Mucosa of descending colon (tissue), 3 donors: ENCODE measurements around the gene RFLNA. TPM values are rescaled to one million over a fixed set of nuclear protein-coding genes. Genes with fewer than 3 reads are reported as not detected.

Experiments used
- ATAC-seq: fragments of 200-7000 bp; cut with Tn5 transposase; one replicate; pipeline ENCODE4 v1.9.1; 2020; ENCODE audit warnings: mild to moderate bottlenecking, moderate library complexity
- DNase-seq, 3 donors: peaks; one replicate each; pipeline ENCODE4 v3.0.0-alpha.2; 2020
- H3K36me3 ChIP-seq: fragments of 200-600 bp; one replicate; pipeline ENCODE4 v1.8.0; 2021; ENCODE audit warnings: low read depth, mild to moderate bottlenecking
- H3K4me1 ChIP-seq: fragments of 200-600 bp; one replicate; pipeline ENCODE4 v1.8.0; 2021; ENCODE audit warnings: low read depth, mild to moderate bottlenecking
- H3K4me3 ChIP-seq: fragments of 200-600 bp; one replicate; pipeline ENCODE4 v1.8.0; 2021; ENCODE audit warnings: mild to moderate bottlenecking
- H3K9me3 ChIP-seq: fragments of 200-600 bp; one replicate; pipeline ENCODE4 v1.8.0; 2021; ENCODE audit warnings: mild to moderate bottlenecking
- intact Hi-C, 2 donors: fragments of 100-400 bp; cut with DNase I in 1 of 2; cut with micrococcal nuclease in 1 of 2; formaldehyde crosslinking; loops; one replicate each; pipeline versions ENCODE4 v1.11.0 to v1.11.1; 2022; cut with DNase I, micrococcal nuclease
- total RNA-seq, 3 donors: library from RNA; stranded (reverse); fragmentation: NEBNext Ultra II Directional in 2 of 3; extraction: Animal tissue kit (Norgen Biotek cat#: 25700) in 2 of 3; gene quantifications; one replicate each; pipeline versions ENCODE4 v1.2.1 to v1.2.4, GENCODE V29; 2021 to 2023
- TF ChIP-seq, protein P1 (sequence below): fragments of 200-600 bp; IDR thresholded peaks from one replicate; pipeline ENCODE4 v1.8.0; 2022; ENCODE audit warnings: antibody characterized with exemption, mild to moderate bottlenecking
- donor health status: DM: no; HTN: no; CAD: no; lungs with moderate emphysema.
- donor health status: DM: no; HTN: no; CAD: no.
- donor health status: DM: no; HTN: yes; CAD: no.

Gene RFLNA
- total RNA-seq, 3 donors from 2014 or later: 18.0 to 74.5 (median 36.0) TPM

DNA sequence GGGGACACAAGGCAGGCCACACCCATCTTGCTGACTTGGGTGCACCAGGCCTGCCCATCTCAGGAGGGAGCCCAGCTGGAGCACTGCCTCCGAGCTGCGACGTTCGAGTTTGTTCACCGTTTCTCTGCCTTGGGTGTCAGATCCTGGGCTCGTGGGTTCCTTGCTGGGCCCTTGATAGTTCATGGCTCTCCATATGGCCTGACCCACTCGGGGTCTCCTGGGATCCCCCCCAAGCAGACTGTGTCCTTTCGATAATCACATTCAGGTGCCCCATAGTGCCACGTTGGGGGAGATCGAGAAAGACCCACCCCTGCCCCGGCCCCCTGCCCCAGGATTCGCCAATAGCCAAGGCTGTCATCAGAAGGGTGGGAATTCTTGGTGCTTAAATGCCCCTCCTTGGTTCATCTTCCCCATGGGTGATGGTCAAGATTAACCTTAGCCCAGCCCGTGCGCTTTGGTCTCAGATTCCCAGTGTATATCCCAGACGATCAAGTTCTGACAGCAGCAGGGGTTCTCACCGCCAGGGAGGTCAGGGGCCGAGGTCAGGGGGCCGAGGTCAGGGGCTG is 7.4 kb downstream of the RFLNA start:
- intact Hi-C loops: no loop called here
- TF ChIP-seq, protein P1, sequence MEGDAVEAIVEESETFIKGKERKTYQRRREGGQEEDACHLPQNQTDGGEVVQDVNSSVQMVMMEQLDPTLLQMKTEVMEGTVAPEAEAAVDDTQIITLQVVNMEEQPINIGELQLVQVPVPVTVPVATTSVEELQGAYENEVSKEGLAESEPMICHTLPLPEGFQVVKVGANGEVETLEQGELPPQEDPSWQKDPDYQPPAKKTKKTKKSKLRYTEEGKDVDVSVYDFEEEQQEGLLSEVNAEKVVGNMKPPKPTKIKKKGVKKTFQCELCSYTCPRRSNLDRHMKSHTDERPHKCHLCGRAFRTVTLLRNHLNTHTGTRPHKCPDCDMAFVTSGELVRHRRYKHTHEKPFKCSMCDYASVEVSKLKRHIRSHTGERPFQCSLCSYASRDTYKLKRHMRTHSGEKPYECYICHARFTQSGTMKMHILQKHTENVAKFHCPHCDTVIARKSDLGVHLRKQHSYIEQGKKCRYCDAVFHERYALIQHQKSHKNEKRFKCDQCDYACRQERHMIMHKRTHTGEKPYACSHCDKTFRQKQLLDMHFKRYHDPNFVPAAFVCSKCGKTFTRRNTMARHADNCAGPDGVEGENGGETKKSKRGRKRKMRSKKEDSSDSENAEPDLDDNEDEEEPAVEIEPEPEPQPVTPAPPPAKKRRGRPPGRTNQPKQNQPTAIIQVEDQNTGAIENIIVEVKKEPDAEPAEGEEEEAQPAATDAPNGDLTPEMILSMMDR: no peak

DNA sequence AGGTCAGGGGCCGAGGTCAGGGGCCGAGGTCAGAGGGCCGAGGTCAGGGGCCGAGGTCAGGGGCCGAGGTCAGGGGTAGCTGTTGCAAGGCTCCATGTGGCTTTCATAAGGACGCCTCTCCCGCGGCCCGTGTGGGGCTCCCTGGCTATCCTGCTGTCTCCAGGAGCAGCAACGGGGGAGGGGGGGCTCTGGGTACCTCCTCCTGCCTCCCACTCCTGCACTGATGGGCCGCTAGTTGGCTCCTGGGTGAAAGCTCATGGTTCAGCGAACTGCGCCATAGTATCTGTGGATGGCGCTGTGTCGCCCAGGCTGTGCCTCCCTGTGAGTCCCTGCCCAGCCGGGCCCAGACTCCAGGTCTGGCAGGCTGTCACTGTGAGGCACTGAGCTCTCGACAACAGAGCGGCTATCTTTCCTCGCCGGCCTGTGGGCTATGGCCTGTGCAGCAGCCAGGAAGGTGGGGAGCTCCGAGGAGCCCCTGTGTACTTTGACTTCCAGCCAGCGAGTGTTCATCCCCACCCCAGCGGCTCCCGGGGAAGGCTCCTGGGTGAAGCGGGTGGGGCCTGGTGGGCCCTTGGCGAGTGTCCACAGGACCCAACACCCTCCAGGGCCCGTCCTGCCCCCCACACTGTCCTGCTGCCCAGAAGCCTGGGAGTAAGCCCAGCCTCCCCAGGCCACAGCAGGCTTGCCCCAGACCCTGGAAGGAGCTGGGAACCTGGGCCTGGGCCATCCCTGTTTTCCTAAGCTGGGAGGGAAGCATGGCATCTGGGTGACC is 8.1 kb downstream of the RFLNA start:
- Histone ChIP-seq H3K4me3 (no peak overlapping the region), H3K4me1 (no peaks in the 10 kb centered on the region), H3K9me3 (no peaks in the 10 kb centered on the region), H3K36me3 (no peaks in the 10 kb centered on the region)
- peak in 2 of 3 donors; percentile 17 to 37 for DNase-seq
- intact Hi-C loops: no loop called here
- TF ChIP-seq, protein P1: no peak
- ATAC-seq: no peak

More for the DNA sequence above, 7.4 kb downstream of the RFLNA start:
- no peaks in the 10 kb centered on the region for H3K9me3 ChIP-seq
- peaks cover 5% of the 10 kb centered on the region for H3K4me1 ChIP-seq
- ATAC-seq: no peak
- H3K36me3 ChIP-seq: no peaks in the 10 kb centered on the region
- no peak overlapping the region for H3K4me3 ChIP-seq
- peak in 1 of 3 donors; percentile 16 for DNase-seq

DNA sequence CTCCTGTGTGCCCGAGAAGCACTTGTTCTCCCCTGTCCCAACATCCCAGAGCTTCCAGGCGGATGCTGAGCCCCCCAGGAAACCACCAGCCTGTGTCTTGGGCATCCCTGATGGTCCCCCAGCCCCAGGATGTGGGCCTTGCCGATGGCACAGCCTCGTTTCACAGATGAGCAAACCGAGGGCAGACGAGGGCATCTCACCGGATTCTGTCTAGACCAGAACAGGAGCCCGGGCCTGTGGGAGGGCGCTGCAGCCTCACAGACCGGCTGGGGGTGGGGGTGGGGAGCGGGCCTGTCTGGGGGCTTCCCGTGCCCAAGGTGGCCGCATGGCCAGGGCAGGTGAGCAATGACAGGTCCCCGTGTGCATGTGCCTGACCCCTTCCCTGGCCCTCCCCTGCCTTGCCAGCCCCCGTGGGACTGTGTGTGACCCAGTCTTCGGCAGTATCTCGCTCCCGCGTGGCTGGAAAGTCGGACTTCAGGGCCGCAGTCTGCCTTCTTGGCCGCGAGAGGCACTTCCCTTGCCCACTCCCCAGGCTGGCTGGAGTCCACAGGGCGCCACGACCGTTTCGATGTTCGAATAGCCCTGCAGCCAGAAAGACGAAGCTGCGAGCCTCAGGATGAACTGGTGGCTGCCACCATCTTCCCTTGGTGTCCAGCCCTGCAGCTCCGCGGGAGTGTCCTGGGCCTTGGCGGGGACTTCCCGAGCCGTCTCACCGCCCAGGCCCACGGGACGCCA is 8.9 kb downstream of the RFLNA start:
- Histone ChIP-seq H3K9me3 (no peaks in the 10 kb centered on the region), H3K4me3 (no peak overlapping the region), H3K36me3 (no peaks in the 10 kb centered on the region), H3K4me1 (no peaks in the 10 kb centered on the region)
- intact Hi-C loops: no loop called here
- DNase-seq (peak in 1 of 3 donors; percentile 17), ATAC-seq (no peak)
- TF ChIP-seq, protein P1: no peak

DNA sequence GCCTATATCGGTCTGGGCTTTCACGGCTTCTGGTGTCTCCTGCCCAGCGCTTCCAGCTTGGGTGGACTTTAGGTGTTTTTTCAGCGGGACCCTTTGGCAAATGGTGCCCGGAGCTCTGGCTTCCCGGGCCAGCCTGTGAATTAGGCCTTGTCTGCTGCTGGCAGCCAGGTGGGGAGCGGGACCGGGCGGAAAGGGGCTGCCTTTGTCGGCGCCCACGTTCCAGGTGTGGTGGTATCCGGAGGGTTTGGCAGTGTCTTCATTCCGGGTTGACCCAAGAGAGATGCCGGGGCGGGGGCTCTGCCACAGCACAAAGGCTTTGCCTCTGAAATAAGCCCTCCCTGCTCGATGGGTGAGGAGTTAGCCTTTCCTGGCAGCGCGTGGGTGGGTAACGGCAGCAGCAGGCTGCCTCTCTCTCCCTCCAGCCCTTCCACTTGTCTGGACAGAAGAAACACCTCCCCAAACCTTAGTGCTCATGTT is 9.5 kb downstream of the RFLNA start:
- no peaks in the 10 kb centered on the region for H3K9me3 ChIP-seq
- H3K4me3 ChIP-seq: no peak overlapping the region
- intact Hi-C loops: no loop called here
- H3K36me3 ChIP-seq: no peaks in the 10 kb centered on the region
- H3K4me1 ChIP-seq: no peaks in the 10 kb centered on the region
- TF ChIP-seq, protein P1: no peak
- ATAC-seq: no peak
- peak in 2 of 3 donors; percentile 1 to 24 for DNase-seq

DNA sequence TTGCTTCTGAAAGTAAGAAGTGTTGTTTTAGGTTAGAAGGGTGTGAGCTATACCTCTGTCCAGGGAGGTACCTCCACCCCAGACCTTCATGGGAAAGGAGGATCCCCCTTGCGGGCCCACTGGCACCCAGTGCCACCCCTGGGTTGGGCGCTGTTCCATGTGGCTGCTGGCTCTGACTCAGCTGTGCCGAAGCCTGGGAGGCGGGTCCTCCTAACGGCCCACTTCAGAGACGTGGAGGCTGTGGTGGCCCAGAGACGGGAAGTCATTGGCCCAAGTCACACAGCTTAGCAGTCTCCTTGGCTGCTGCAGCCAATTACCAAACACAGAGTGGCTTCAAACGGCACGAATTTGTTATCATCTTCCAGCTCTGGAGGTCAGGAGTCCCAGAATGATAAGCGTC is 10.2 kb downstream of the RFLNA start:
- H3K9me3 ChIP-seq: no peaks in the 10 kb centered on the region
- H3K36me3 ChIP-seq: no peaks in the 10 kb centered on the region
- H3K4me3 ChIP-seq: no peak overlapping the region
- intact Hi-C loops: no loop called here
- no peaks in the 10 kb centered on the region for H3K4me1 ChIP-seq
- ATAC-seq (no peak), DNase-seq (peak in 2 of 3 donors; percentile 12 to 43)
- TF ChIP-seq, protein P1: no peak
